NCI-H226 (cell line): ENCODE results near the gene SERPINE2.

Experiments used
- DNase-seq: peaks from one replicate; pipeline ENCODE4 v3.0.0-alpha.2; 2015

The SERPINE2 gene

GRCh38 chr2:224039080-224039769 lies at the start of gene SERPINE2:
Gene SERPINE2 (minus strand): TSS chr2:224039286. CDS start chr2:224001900, 37,386 bp downstream.
- peak; percentile 29 for DNase-seq

- peak; percentile 90 for DNase-seq
Observed at GRCh38 chr2:224086226-224086914, 47.3 kb upstream of the SERPINE2 start.

- no peak for DNase-seq
Observed at GRCh38 chr2:224085811-224086210, 46.7 kb upstream of the SERPINE2 start.

GRCh38 chr2:224085246-224085645 lies 46.2 kb upstream of the SERPINE2 start:
- DNase-seq = peak; percentile 71

- DNase-seq = no peak
Observed at GRCh38 chr2:224084266-224084892, 45.3 kb upstream of the SERPINE2 start.

GRCh38 chr2:224083638-224084037 lies 44.6 kb upstream of the SERPINE2 start:
- no peak for DNase-seq

GRCh38 chr2:224078656-224079055 lies 39.6 kb upstream of the SERPINE2 start:
- DNase-seq = no peak

GRCh38 chr2:224077773-224078507 lies 38.9 kb upstream of the SERPINE2 start:
- DNase-seq = no peak

GRCh38 chr2:224075588-224075987 lies 36.5 kb upstream of the SERPINE2 start:
- DNase-seq = no peak

- DNase-seq = no peak
Observed at GRCh38 chr2:224073676-224074075, 34.6 kb upstream of the SERPINE2 start.

GRCh38 chr2:224072541-224073188 lies 33.6 kb upstream of the SERPINE2 start:
- DNase-seq = no peak

- DNase-seq = no peak
Observed at GRCh38 chr2:224069172-224069571, 30.1 kb upstream of the SERPINE2 start.

GRCh38 chr2:224063298-224063648 lies 24.2 kb upstream of the SERPINE2 start:
- no peak for DNase-seq

- DNase-seq = no peak
Observed at GRCh38 chr2:224062481-224063297, 23.6 kb upstream of the SERPINE2 start.

- no peak for DNase-seq
Observed at GRCh38 chr2:224060783-224061482, 21.8 kb upstream of the SERPINE2 start.

GRCh38 chr2:224059178-224059577 lies 20.1 kb upstream of the SERPINE2 start:
- DNase-seq = no peak

- no peak for DNase-seq
Observed at GRCh38 chr2:224058048-224058775, 19.1 kb upstream of the SERPINE2 start.

GRCh38 chr2:224056889-224057288 lies 17.8 kb upstream of the SERPINE2 start:
- DNase-seq = no peak

- DNase-seq = no peak
Observed at GRCh38 chr2:224055101-224055500, 16.0 kb upstream of the SERPINE2 start.

- DNase-seq = no peak
Observed at GRCh38 chr2:224046752-224047151, 7.7 kb upstream of the SERPINE2 start.
